SKM-1 (cell line): ENCODE measurements around the gene KDELR3.
A peak's percentile ranks its signal among the peaks of the same experiment; 100 is the strongest.

Experiments used
- DNase-seq: peaks from one replicate; lab custom pipeline; 2025; ENCODE audit not compliant: unreplicated experiment; lab: John Stamatoyannopoulos, UW

The KDELR3 gene

DNA sequence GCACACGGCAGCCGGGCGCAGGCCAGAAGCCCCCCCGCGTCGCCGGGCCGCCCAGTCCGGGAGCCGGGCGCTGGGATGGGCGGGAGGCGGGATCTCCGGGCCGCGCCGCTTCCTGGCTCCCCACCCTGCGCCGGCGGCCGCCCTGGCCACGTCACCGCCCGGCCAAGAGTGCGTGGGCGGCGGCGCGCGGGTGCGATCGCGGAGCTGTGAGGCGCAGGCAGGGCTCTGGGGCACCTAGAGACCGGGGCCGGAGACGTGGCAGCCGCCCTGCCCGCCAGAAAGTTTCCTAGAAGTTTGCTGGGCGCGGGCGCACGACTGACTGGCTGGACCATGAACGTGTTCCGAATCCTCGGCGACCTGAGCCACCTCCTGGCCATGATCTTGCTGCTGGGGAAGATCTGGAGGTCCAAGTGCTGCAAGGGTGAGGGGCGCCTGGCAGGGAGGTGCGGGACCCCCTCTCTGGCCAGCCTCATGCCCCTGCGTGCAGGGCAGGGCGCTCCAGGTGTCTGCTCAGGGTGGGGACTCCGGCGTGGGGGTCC is at the start of gene KDELR3:
Gene KDELR3, plus strand, starts transcription at position 193 of the 539 bp plus-strand sequence. Its CDS starts 138 bp downstream, at position 331.
- DNase-seq = no peak

DNA sequence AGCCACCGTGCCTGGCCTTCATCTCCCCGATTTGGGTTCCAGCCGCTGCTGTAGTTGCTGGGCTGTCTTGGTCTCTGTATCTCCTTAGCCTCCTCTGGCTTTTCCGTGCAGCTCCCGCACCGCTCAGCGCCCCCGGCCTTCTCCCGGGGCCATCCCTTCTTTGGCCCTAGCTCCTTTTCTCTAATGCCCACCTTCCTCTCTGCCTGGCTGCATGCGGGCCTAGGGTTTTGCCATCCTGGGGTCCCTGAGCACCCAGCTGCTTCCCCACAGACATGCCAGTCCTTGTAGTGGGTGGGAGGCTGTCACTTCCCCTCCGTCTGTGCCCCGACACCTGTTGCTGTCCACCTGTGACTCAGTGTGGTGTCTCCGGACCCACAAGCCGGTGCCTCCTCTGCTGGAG is 49.3 kb upstream of the KDELR3 start:
- no peak for DNase-seq

DNA sequence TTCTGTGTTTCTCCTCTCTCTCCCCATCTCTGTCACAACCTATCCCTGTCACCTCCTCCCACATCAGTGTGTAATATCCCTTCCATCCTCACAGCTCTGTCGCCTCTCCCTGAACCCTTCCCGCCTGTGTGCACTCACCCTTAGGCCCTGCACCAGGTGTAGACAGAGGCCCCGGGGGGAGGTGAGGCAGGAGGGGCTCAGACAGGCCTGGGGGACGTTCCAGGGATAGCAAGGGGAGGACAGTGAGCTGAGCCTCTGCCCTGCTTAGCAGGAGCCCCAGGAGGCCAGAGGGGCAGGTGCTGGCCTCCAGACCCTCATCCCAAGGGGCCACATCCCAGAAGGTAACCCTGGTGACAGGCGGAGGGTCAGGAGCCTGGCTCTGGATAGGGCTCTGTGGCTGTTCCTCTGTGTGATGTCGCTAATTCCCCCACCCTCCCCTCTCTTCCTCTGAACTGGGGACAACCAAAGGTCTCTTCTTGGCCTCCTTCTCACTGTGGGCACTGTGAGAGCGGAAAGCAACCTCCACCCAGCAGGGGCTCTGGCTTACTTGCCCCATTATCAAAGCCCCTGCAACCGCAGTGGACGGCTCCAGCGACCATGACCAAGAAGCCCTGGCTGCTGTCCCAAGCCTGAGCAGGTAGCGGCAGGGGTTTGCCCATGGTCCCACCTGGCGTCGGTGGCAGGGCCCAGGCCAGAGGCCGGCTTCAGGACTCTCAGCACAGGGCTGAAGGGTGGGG is 48.6 kb upstream of the KDELR3 start:
- DNase-seq = no peak

DNA sequence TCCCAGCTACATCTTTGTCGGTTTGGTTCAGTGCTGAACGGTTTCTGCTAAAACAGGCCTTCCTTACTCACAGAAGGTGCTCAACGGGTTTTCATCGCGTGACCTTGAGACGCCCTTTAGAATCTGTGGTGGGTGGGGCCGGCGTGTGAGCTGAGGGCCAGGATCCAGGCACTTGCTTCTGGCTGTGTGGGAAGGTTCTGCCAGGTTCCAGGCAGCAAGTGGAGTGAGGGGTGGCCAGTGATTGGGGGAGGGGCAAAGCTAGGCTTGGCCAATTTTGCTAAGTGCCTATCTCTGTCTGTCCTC is 48.1 kb upstream of the KDELR3 start:
- no peak for DNase-seq

DNA sequence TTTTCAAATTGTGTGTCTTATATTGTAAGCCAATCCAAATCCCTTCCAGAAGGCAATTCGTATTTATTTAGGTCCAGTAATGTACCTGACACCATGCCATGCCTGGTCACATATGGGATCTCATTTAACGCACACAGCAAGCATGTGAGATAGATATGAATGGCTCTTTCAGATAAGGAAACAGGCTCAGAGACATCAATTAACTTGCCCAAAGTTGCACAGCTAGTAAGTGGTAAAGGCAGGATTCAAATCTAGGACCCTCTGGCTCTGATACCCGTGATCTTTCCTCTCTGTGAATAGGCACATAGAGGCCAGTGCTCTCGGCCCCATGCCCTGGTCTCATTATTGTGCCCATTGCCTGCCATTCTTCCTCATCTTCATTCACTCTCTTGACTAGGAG is 47.2 kb upstream of the KDELR3 start:
- no peak for DNase-seq

DNA sequence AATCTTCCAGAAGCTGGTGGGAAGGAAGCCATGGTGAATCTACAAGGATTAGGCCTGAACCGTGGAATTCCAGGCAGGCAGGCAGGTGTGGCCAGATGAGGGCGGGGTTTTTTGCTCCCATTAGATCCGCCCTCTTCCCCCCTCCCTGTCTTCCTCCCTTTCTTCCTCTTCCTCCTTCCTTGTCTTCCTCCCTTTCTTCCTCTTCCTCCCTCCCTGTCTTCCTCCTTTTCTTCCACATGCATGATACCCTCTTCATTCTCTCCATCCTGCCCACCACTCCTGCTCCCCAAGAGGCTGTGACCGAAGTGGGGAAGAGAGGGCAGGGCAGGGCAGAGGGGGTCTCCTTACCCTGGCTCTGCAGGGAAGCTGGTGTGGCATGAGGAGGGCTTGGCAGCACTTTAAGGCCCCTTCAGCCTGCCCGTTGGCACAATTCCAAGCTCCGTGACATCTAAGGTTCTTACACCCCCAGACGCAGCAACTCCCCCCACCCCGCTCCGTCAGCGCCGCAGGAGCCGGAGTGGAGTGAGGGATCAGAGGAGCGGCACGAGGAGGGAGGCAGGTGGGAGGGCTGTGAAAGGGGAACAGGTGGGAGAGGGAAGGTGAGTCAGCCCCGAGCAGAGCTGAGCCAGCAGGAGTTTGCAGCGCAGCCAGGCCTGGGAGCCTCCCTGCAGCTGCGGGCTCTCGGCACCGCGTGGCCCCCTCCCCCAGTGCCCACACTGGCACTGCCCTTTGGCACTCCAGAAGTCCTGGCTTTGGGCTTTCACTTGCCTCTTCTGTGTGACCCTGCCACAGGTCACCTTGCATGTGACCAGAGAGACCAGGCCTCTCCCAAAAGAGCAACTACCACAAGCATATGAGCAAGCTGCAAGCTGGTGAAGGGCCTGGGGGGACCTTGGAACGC is 45.0 kb upstream of the KDELR3 start:
- no peak for DNase-seq

DNA sequence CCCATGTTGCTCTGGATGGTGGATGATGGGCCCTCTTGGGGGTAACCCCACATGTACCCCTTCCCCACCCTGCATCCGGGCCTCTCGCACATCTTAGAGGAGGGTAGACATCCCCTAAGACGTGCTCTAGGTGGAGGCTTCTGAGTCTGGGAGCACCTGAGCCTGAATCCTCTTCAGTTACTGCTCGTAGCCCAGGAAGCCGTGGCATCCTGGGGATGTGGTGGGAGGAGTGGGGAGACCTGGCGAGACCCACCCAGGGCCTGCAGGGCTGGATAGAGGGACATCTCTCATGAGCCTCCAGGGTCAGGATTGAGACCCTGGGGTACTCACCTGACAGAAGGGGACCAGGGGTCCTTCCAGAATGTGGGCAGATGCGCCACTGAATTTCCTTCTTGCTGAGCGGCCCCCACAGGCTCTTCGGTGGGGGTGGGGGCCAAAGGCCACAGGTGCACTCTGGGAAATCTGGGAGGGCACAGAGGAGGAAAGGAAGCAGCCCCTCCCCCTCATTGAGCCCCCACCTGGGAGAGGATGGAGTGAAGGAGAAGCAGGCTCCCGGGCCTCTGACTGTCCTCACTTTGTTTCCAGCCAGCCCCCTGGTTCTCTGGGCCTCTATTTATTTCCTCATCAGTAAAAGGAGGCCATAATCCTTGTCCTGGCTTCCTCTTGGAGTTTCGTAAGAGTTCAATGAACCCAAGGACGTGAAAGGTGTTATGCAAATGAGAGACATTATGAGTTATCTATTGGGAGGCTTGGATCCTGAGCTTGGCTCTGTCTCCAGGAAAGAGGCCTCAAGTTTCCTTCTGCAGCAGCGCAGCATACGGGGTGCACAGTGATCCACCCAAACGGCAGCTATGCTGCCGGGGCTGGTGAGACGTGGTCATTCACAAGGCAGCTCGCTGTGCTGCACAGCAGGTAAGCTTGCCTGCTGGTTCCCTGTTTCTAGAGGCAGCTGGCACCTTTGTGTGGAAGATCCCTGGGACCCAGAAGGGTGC is 44.1 kb upstream of the KDELR3 start:
- peak; percentile 44 for DNase-seq

DNA sequence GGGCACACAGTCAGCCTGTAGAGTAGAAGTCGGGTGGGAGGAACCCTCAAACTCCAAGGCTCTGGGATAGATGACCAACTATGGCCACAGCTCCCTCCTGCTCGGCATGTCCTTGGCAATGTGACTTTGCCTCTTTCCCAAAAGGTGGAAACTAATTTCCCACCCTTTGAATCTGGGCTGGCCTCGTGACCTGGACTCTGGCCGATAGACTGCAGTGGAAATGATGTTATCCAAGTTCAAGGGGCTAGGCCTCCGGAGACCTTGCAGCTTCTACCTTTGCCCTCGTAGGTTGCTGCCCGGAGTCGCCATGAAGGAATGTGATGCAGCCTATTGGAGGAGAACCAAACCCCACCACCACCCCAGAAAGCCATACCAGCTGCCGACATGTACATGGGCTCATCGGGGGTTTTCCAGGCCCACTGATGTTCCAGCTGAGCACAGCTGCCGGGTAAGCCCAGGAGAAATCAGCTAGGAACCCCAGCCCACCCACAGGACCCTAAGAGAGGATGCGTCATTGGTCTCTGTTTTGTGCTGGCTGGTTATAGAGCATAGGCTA is 43.3 kb upstream of the KDELR3 start:
- DNase-seq = no peak

DNA sequence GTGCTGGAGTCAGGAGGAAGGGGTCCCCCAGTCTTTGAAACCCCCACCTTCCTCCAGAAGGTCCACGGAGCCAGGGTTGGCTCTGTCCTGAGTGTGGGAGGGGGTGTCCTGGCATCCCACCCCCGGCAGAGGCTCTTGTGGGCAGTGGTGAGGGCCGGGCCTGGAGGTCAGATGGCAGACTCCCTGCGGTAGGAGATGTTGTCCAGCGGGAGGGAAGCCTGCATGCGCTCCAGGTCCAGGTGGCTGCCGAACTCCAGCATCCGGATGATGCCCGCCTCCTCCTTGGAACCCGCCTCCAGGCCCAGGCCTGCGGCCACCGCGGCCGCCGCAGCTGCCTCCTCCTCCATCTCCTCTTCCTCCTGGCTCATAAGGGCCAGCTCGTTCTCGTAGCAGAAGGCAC is 41.3 kb upstream of the KDELR3 start:
- no peak for DNase-seq

DNA sequence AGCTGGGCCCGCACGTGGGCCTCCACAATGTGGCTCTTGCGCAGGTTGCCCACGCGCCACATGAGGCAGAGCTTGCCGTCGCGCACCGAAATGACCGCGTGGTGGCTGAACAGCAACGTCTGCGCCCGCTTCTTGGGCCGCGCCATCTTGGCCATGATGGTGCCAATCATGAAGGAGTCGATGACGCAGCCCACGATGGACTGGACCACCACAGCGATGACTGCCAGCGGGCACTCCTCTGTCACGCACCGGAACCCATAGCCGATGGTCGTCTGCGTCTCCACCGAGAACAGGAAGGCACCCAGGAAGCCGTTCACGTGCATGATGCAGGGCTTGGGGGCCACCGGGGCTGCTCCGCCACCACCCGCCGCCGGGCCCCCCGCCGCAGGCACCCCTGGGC is 40.4 kb upstream of the KDELR3 start:
- no peak for DNase-seq

DNA sequence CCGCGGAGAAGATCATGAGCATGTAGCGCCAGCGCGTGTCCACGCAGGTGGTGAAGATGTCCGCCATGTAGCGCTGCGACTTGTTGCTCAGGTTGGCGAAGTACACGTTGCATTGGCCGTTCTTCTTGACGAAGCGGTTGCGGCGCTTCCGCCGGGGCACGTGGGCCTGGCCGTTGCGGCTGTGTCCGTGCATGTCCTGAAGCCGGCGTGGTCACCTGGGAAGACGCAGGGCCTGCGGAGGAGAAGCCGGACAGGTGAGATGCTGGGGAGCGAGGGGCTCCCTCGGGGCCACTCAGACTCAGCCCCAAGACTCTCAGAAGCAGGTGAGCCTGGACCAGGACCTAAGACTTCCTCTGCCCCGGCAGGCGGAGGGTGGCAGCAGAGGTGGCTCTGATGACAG is 40.0 kb upstream of the KDELR3 start:
- DNase-seq = no peak

DNA sequence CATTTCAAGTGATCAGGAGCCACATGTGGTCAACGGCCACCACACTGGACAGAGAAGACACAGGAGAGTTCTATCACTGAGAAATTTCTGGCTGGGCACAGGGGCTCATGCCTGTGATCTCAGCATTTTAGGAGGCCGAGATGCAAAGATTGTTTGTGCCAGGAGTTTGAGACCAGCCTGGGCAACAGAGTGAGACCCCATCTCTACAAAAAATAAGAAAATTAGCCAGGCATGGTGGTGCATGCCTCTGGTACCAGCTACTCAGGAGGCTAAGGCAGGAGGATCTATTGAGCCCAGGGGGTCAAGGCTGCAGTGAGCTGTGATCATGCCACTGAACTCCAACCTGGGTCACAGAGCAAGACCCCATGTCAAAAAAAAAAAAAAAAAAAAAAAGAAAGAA is 39.2 kb upstream of the KDELR3 start:
- DNase-seq = no peak

DNA sequence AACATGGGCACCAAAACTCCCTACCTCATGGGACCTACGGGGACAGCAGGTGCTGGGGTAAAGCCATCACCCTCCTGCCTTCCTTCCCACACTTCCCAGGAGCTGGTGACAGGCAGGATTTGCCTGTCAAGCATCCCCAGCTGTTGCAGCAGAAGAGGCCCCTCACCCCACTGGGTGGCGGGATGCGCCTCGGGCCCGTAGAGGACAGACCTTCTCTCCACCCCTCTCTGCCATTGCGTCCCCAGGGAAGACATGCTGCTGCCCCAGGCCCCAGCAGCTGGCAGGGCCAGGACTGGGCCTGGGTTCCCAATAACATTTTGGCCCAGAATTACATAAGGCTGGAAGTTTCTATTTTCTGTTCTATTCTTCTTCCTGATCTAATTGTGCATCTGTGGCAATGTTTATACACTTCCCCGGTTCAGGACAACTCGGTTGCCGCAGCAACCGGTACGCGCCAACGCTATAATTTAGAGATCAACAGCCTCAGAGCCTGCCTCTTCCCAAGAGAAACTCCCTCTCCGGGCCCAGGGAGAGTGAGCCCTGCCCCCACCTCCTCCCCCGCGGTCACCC is 38.3 kb upstream of the KDELR3 start:
- no peak for DNase-seq

DNA sequence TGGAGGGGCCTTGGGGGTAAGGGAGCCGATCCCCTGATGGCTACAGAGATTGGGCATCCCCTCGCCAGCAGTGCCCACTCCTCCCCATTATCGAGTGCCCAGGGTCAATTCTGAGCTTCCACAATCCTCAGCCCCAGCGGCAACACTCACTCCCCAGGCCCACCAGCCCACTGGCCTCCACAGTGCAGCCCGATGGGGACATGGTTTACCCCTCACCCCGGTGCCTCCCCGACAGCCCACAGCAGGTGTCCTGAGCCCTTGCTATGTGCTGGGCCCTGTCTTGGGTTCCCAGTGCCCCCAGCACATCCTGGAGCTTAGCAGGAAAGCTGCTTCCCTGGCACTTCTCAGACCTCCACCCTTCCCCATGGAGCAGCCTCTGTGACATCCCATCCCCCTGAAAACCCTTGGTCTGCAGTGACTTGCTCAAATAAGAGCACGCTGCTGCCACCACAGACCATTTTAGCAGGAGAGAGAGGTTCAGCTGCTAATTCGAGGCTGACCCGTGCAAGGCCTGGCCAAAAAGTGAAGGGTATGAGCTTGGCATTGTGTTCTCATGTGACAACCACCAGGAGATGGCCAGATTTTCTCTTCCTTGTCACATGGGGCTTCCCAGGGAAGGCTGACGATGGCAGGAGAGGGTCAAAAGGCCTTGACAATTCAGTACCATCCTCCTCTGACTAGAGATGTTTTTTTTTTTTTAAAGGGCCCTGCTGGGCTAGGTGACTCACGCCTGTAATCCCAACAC is 36.5 kb upstream of the KDELR3 start:
- no peak for DNase-seq

DNA sequence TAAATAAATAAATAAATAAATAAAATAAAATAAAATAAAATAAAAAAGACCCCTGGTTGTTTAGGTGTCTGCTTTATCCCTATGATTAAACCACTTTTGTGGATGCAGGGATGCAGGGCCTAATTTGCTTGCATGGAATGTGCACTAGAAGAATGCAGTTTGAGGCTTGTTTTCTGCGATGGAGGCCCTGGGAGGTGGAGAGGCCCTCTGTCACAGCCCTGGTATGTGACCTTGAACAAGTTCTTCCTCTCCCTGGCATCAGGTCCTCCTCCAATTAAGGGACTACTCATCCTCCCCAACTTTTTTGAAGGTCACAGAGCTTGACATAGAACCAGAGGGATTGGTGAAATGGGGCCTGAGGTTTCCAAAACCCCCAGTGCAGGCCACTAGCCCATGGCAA is 35.6 kb upstream of the KDELR3 start:
- DNase-seq = no peak

DNA sequence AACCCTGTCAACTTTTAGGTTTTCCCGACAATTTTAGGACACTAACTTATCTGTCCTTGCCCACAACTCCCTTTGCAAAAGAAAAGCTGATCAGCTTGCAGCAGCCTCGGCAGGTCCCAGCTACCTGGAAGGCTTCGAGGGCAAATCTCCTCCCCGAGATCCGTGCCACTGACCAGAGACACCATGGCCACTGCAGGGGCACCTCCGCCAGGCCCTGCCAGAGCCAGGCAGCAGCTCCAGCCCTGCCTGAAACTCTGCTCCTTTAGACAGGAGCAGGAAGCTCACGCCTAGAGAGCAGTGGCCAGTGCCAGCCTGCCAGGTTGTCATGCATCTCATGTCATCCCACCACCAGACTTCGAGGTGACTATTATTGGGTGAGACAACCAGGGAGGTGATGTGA is 34.0 kb upstream of the KDELR3 start:
- DNase-seq = no peak

DNA sequence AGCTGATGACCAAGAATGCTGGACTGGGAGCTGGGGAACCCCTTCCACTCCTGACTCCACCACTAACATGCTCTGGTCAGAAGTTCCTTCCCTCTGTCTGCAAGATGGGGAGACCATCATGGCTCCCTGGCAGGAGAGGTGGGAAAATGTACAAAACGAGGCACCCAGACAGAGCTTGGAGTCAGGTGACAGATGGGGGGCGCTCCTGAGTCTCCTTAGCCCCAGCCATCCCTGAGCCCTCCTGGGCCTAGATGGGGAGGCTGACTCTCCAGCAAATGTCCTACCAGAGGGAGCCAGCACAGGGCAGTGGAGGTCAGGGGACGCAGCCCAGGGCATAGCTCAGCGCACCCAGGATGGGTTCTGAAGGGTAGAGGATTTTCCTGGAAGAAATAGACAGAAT is 32.9 kb upstream of the KDELR3 start:
- no peak for DNase-seq

DNA sequence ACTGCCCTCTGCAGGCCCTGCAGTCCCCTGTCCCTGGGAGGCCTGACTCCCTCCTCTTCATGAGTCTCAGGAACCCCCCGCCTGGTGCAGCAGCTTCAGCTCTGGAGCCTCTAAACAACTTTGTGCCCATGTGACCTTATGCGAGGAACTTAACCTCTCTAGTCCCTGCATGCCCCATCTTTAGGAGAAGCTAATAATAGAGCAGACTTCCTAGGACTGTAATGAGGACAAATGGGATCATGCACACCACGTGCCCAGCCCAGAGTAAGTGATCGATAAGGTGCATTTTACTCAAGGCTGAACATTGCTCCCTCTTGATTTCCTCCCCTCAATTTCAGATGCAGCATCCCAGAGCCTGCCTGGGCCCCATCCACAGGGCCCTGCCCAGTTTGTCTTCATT is 31.9 kb upstream of the KDELR3 start:
- no peak for DNase-seq

DNA sequence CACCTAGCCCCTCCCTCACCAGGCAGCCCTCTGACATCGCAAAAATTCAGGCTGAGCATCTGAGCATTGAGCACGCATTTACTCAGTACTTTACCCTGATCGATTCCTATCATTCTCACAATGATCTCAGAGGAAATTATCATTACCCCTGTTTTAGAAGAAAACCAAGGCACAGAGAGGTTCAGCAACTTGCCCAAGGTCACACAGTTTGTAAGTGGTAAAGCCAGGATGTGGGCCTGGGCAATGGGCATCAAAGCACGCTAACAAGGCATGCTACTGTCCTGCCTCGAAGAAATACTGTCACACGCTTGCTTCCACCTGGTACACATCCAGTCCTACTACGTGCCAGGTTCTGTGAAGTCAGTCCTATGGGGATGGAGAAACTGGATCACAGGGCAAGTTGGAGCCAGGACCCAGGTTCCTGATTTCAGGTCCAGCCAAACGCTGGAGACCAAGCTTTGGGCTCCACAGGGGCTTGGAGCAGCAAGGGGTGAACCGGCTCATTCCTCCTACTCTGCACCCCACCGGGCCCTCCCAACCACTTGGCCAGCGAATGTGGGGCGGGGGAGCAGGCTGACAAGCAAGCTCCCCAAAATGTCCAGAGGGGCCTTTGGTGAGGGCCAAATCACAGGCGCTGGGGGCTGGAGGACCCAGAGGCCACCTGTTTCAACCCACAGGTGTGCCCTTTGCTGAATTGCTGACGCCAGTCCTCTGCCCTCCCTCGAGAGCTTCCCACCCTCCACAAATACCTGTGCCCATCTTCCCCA is 31.1 kb upstream of the KDELR3 start:
- DNase-seq = no peak
